B cell (primary cell): Measurements from ENCODE around the gene PPL. TPM values are rescaled to one million over a fixed set of nuclear protein-coding genes. Genes with fewer than 3 reads are reported as not detected.

Source experiments
- ATAC-seq: fragments of 200-7000 bp; cut with Tn5 transposase; one replicate; pipeline ENCODE4 v1.10.0; 2021; ENCODE audit warnings: low read depth, mild to moderate bottlenecking, moderate number of reproducible peaks, moderate library complexity
- CTCF ChIA-PET: fragments of 350-600 bp; sonication (Branson Sonifier 250); formaldehyde crosslinking; loops from one replicate; lab custom pipeline; 2021; ENCODE audit warnings: antibody characterized with exemption, inconsistent platforms; lab: Charles Lee
- POLR2A ChIA-PET: fragments of 350-600 bp; sonication (Branson Sonifier 250); formaldehyde crosslinking; loops from one replicate; lab custom pipeline; 2021; ENCODE audit warnings: antibody characterized with exemption; lab: Charles Lee
- DNase-seq: peaks from one replicate; pipeline ENCODE4 v3.0.0; 2013
- H2AFZ ChIP-seq: 2 replicates; pipeline ENCODE4 v1.6.1; 2012; ENCODE audit warnings: mild to moderate bottlenecking, low read depth, low read length; ENCODE audit not compliant: insufficient read depth, poor library complexity, severe bottlenecking
- H3K27ac ChIP-seq, 2 donors: 1 replicate in 1 of 2; 2 replicates in 1 of 2; pipeline ENCODE4 v1.5.1; 2012 to 2013; ENCODE audit warnings: low read length in 2 of 2, mild to moderate bottlenecking in 2 of 2, moderate library complexity in 1 of 2
- H3K27me3 ChIP-seq, 4 experiments: fragments of 200-600 bp in 1 of 4; sonication (generic) in 1 of 4; replicated peaks in 1 of 4; 1 replicate in 2 of 4; 2 replicates in 2 of 4; pipeline versions ENCODE4 v1.6.1 to v1.7.0; 2013 to 2016; ENCODE audit warnings: low read length in 3 of 4, mild to moderate bottlenecking in 2 of 4, mixed read lengths in 1 of 4, moderate library complexity in 1 of 4; ENCODE audit not compliant: insufficient read depth in 4 of 4, control insufficient read depth in 3 of 4; ENCODE audit errors: control extremely low read depth in 1 of 4
- H3K36me3 ChIP-seq, 2 experiments: replicated peaks in 1 of 2; 1 replicate in 1 of 2; 2 replicates in 1 of 2; pipeline versions ENCODE4 v1.6.1 to v1.7.1; 2013; ENCODE audit warnings: low read length in 1 of 2; ENCODE audit not compliant: insufficient read depth in 2 of 2, control insufficient read depth in 1 of 2; ENCODE audit errors: control extremely low read depth in 1 of 2, extremely low read depth in 1 of 2
- H3K4me1 ChIP-seq, 2 donors: fragments of 200-600 bp in 1 of 2; sonication (generic) in 1 of 2; 1 replicate in 1 of 2; 2 replicates in 1 of 2; pipeline versions ENCODE4 v1.5.1 to v1.6.1; 2013 to 2017; ENCODE audit warnings: low read length in 2 of 2; ENCODE audit not compliant: control insufficient read depth in 2 of 2, insufficient read depth in 2 of 2
- H3K4me2 ChIP-seq: replicated peaks from 2 replicates; pipeline ENCODE3; 2012; ENCODE audit warnings: mild to moderate bottlenecking, low read depth, low read length; ENCODE audit not compliant: poor library complexity, severe bottlenecking
- H3K4me3 ChIP-seq, 5 experiments: fragments of 200-600 bp in 1 of 5; sonication (generic) in 1 of 5; 1 replicate in 3 of 5; 2 replicates in 2 of 5; pipeline versions ENCODE4 v1.5.1 to v1.7.0; 2011 to 2016; ENCODE audit warnings: low read length in 4 of 5, mild to moderate bottlenecking in 4 of 5, low read depth in 2 of 5, control low read depth in 1 of 5, moderate library complexity in 1 of 5; ENCODE audit not compliant: insufficient read depth in 1 of 5; ENCODE audit errors: control extremely low read depth in 1 of 5, extremely low read depth in 1 of 5
- H3K79me2 ChIP-seq: fragments of 200-600 bp; sonication (generic); one replicate; pipeline ENCODE4 v1.6.0; 2016; ENCODE audit warnings: low read length; ENCODE audit not compliant: control insufficient read depth, insufficient read depth
- H3K9ac ChIP-seq: fragments of 200-600 bp; sonication (generic); 2 replicates; pipeline ENCODE4 v1.6.1; 2017; ENCODE audit warnings: mild to moderate bottlenecking, low read length, moderate library complexity
- H3K9me3 ChIP-seq, 3 donors: one replicate each; pipeline versions ENCODE4 v1.6.1 to v1.7.1; 2013; ENCODE audit warnings: low read length in 2 of 3; ENCODE audit not compliant: control insufficient read depth in 2 of 3, insufficient read depth in 1 of 3; ENCODE audit errors: control extremely low read depth in 1 of 3
- H4K20me1 ChIP-seq: 2 replicates; pipeline ENCODE4 v1.6.0; 2012; ENCODE audit warnings: mild to moderate bottlenecking, low read length; ENCODE audit not compliant: insufficient read depth, control insufficient read depth, poor library complexity, severe bottlenecking
- H3K27ac Mint-ChIP-seq: one replicate; pipeline ENCODE4 v1.8.0; 2021; ENCODE audit warnings: mixed read lengths
- H3K27me3 Mint-ChIP-seq: one replicate; pipeline ENCODE4 v1.8.0; 2021; ENCODE audit warnings: mixed read lengths
- H3K4me1 Mint-ChIP-seq: one replicate; pipeline ENCODE4 v1.8.0; 2021; ENCODE audit warnings: mixed read lengths
- H3K4me3 Mint-ChIP-seq: one replicate; pipeline ENCODE4 v1.8.0; 2021; ENCODE audit warnings: mixed read lengths
- H3K9me3 Mint-ChIP-seq: one replicate; pipeline ENCODE4 v1.8.0; 2022; ENCODE audit warnings: mixed read lengths; ENCODE audit not compliant: insufficient read depth
- EZH2 ChIP-seq: IDR thresholded peaks from 2 replicates; pipeline ENCODE4 v1.6.1; 2012; ENCODE audit warnings: borderline replicate concordance, low read depth, mild to moderate bottlenecking, moderate library complexity, low read length; ENCODE audit not compliant: insufficient read depth, poor library complexity, severe bottlenecking
- WGBS: methylation state at CpG from one replicate; pipeline ENCODE4 v1.1.5; 2013; ENCODE audit warnings: missing lambda C conversion rate; ENCODE audit not compliant: insufficient coverage; 5-methylcytosine and 5-hydroxymethylcytosine counted together
- intact Hi-C: fragments of 100-400 bp; cut with micrococcal nuclease; formaldehyde crosslinking; loops from one replicate; pipeline ENCODE4 v1.10.0; 2022
- polyA plus RNA-seq: library from polyadenylated mRNA; depleted of rRNA; stranded (reverse); fragments of >200 nt; gene quantifications from 2 replicates; pipeline ENCODE4 v1.2.3, GENCODE V29; 2012
- total RNA-seq, 2 donors: library from RNA; stranded (reverse); fragments of 120-200 nt in 1 of 2; gene quantifications; 1 replicate in 1 of 2; 2 replicates in 1 of 2; pipeline versions ENCODE4 v1.2.3 to v1.2.4, GENCODE V29; 2013 to 2022
- TF ChIP-seq, protein P1 (sequence below): fragments of 200-600 bp; IDR thresholded peaks from one replicate; pipeline ENCODE4 v1.8.0; 2022; ENCODE audit warnings: antibody characterized with exemption, mild to moderate bottlenecking

PPL gene
- total and polyA plus RNA-seq, 2 donors (not counting 1 experiment from before 2014, with no cell fraction given): not detected

GRCh38 chr16:4882000-4882632 is 54.8 kb downstream of the PPL start:
- no peak overlapping the region for H3K4me3 ChIP-seq
- H3K27ac Mint-ChIP-seq: no peak overlapping the region
- no peak overlapping the region for H2AFZ ChIP-seq
- ChIA-PET POLR2A (no interaction called here), CTCF (no interaction called here)
- ATAC-seq (no peak), DNase-seq (no peak)
- no peak for TF ChIP-seq EZH2
- TF ChIP-seq, protein P1, sequence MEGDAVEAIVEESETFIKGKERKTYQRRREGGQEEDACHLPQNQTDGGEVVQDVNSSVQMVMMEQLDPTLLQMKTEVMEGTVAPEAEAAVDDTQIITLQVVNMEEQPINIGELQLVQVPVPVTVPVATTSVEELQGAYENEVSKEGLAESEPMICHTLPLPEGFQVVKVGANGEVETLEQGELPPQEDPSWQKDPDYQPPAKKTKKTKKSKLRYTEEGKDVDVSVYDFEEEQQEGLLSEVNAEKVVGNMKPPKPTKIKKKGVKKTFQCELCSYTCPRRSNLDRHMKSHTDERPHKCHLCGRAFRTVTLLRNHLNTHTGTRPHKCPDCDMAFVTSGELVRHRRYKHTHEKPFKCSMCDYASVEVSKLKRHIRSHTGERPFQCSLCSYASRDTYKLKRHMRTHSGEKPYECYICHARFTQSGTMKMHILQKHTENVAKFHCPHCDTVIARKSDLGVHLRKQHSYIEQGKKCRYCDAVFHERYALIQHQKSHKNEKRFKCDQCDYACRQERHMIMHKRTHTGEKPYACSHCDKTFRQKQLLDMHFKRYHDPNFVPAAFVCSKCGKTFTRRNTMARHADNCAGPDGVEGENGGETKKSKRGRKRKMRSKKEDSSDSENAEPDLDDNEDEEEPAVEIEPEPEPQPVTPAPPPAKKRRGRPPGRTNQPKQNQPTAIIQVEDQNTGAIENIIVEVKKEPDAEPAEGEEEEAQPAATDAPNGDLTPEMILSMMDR: no peak
- H3K4me1 Mint-ChIP-seq: no peaks in the 10 kb centered on the region
- H3K9ac ChIP-seq: no peak overlapping the region
- no peaks in the 10 kb centered on the region for H3K9me3 ChIP-seq
- no peak overlapping the region for H3K27ac ChIP-seq
- H3K27me3 Mint-ChIP-seq: no peaks in the 10 kb centered on the region
- 95% methylated on average over 11 of the region's 14 CpGs for WGBS
- intact Hi-C loops: no loop called here
- no peaks in the 10 kb centered on the region for H3K79me2 ChIP-seq
- no peaks in the 10 kb centered on the region for H4K20me1 ChIP-seq
- no peak overlapping the region for H3K4me3 Mint-ChIP-seq
- no peaks in the 10 kb centered on the region for H3K27me3 ChIP-seq
- H3K36me3 ChIP-seq: peaks cover 0 to 59% of the 10 kb centered on the region in 2 experiments
- H3K4me2 ChIP-seq: no peak overlapping the region
- no peaks in the 10 kb centered on the region for H3K9me3 Mint-ChIP-seq
- no peaks in the 10 kb centered on the region for H3K4me1 ChIP-seq

DNA sequence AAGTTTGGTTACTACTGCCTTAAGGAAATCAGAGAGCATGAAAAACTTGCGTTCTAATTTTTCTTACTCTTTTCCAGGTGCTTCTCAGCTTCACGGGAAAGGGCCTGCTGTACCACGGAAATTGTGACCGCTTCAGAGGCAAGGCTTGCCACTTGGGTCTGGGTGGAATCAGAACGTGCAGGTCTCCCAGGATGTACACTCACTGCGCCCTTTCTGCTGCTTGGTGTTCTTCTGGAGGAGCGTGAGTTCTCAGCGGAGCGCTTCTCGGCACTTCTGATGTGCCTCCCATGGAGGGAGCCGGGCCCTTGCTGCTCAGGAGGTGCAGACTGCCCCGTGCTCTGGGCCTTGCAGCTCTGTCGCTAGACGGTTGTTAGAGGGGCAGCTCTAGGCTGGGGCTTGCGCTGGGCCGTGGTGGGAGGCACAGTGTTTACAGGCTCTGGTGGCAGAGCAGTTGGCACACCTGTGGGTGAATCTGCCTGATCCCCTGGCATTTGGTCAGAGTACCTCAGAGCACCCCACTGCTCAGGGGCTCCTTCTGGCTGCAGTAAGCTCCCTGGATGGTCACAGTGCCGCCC is 56.9 kb downstream of the PPL start:
- no peak overlapping the region for H3K27ac ChIP-seq
- Mint-ChIP-seq H3K4me1 (no peaks in the 10 kb centered on the region), H3K27me3 (no peaks in the 10 kb centered on the region), H3K9me3 (no peaks in the 10 kb centered on the region), H3K27ac (no peak overlapping the region), H3K4me3 (no peak overlapping the region)
- ATAC-seq (no peak), DNase-seq (no peak)
- no peak overlapping the region for H2AFZ ChIP-seq
- no peak overlapping the region for H3K4me2 ChIP-seq
- 98% methylated on average over 17 of the region's 17 CpGs for WGBS
- TF ChIP-seq, protein P1: no peak
- TF ChIP-seq EZH2: no peak
- no peak overlapping the region for H3K4me3 ChIP-seq
- ChIA-PET CTCF (no interaction called here), POLR2A (no interaction called here)
- intact Hi-C loops: no loop called here
- H3K27me3 ChIP-seq: no peaks in the 10 kb centered on the region
- H3K79me2 ChIP-seq: no peaks in the 10 kb centered on the region
- no peaks in the 10 kb centered on the region for H3K9me3 ChIP-seq
- no peaks in the 10 kb centered on the region for H4K20me1 ChIP-seq
- no peak overlapping the region for H3K9ac ChIP-seq
- peaks cover 0 to 66% of the 10 kb centered on the region in 2 experiments for H3K36me3 ChIP-seq
- no peaks in the 10 kb centered on the region for H3K4me1 ChIP-seq
